PC-9 (cell line): ENCODE results near the gene COL13A1. TPM values are rescaled to one million over a fixed set of nuclear protein-coding genes. Genes with fewer than 3 reads are reported as not detected.

Experiments used
- BruUV-seq: library from RNA; stranded (reverse); fragments of 400-500 nt; replicated peaks from 2 replicates; lab custom pipeline; 2021; lab: Mats Ljungman, UMichigan
- CTCF ChIA-PET: fragments of 300-600 bp; sonication (Branson Sonifier 250); formaldehyde crosslinking; loops from one replicate; lab custom pipeline; 2022; ENCODE audit warnings: antibody characterized with exemption; lab: Charles Lee
- POLR2A ChIA-PET: fragments of 300-600 bp; sonication (Branson Sonifier 250); formaldehyde crosslinking; loops from one replicate; lab custom pipeline; 2022; ENCODE audit warnings: antibody characterized with exemption; ENCODE audit not compliant: unreplicated experiment; lab: Charles Lee
- DNase-seq, 2 experiments: peaks; one replicate each; pipeline versions ENCODE4 v3.0.0 to v3.0.0-alpha.2; 2015 to 2022; ENCODE audit warnings: mixed read lengths in 1 of 2
- H2AFZ ChIP-seq: fragments of 200-600 bp; sonication (generic); 2 replicates; pipeline ENCODE4 v1.8.1; 2017; ENCODE audit warnings: antibody characterized with exemption
- H3F3A ChIP-seq: fragments of 200-600 bp; sonication (generic); 2 replicates; pipeline ENCODE4 v1.8.1; 2017; ENCODE audit warnings: antibody characterized with exemption, mild to moderate bottlenecking, low read depth; ENCODE audit not compliant: insufficient read depth
- H3K27ac ChIP-seq: fragments of 200-600 bp; sonication (generic); 2 replicates; pipeline ENCODE4 v1.6.1; 2016; ENCODE audit warnings: mixed run types
- H3K27me3 ChIP-seq: fragments of 200-600 bp; sonication (generic); 2 replicates; pipeline ENCODE4 v1.6.1; 2016; ENCODE audit warnings: low read depth, mixed run types; ENCODE audit not compliant: insufficient read depth
- H3K36me3 ChIP-seq: fragments of 200-600 bp; sonication (generic); 2 replicates; pipeline ENCODE4 v1.6.1; 2016; ENCODE audit warnings: low read depth, mixed run types
- H3K4me1 ChIP-seq: fragments of 200-600 bp; sonication (generic); replicated peaks from 2 replicates; pipeline ENCODE4 v1.6.1; 2016; ENCODE audit warnings: mixed run types; ENCODE audit not compliant: insufficient read depth
- H3K4me2 ChIP-seq: fragments of 200-600 bp; sonication (generic); 2 replicates; pipeline ENCODE4 v1.6.1; 2017; ENCODE audit warnings: mixed run types
- H3K4me3 ChIP-seq: fragments of 200-600 bp; sonication (generic); 2 replicates; pipeline ENCODE4 v1.6.1; 2016; ENCODE audit warnings: mixed run types
- H3K79me2 ChIP-seq: fragments of 200-600 bp; sonication (generic); 2 replicates; pipeline ENCODE4 v1.6.1; 2017; ENCODE audit warnings: low read depth, mixed run types
- H3K9me2 ChIP-seq: fragments of 200-600 bp; sonication (generic); 2 replicates; pipeline ENCODE4 v1.8.1; 2017; ENCODE audit warnings: mild to moderate bottlenecking; ENCODE audit not compliant: insufficient read depth
- H3K9me3 ChIP-seq: fragments of 200-600 bp; sonication (generic); 2 replicates; pipeline ENCODE4 v1.8.1; 2016; ENCODE audit warnings: low read depth; ENCODE audit not compliant: insufficient read depth
- H4K20me1 ChIP-seq: fragments of 200-600 bp; sonication (generic); 2 replicates; pipeline ENCODE4 v1.8.1; 2017; ENCODE audit not compliant: insufficient read depth
- CTCF ChIP-seq: fragments of 200-600 bp; sonication (generic); conservative IDR thresholded peaks from 2 replicates; pipeline ENCODE4 v1.6.1; 2017; ENCODE audit warnings: mixed run types, antibody characterized with exemption, mild to moderate bottlenecking, moderate library complexity
- EZH2 ChIP-seq: fragments of 200-600 bp; sonication (generic); IDR thresholded peaks from 2 replicates; pipeline ENCODE4 v1.8.0; 2017; ENCODE audit warnings: antibody characterized with exemption, low read depth
- intact Hi-C: fragments of 100-400 bp; cut with micrococcal nuclease; formaldehyde crosslinking; loops from one replicate; pipeline ENCODE4 v1.10.0; 2022; ENCODE audit not compliant: unreplicated experiment
- total RNA-seq: library from RNA; stranded (reverse); gene quantifications from 2 replicates; pipeline ENCODE4 v1.2.3, GENCODE V29; 2021

COL13A1 gene
- total RNA-seq, 1 experiment from 2014 or later = 1.6 TPM

- intact Hi-C loops = no loop called here
- no TSS peak for BruUV-seq
- no peaks in the 10 kb centered on the region for H3K27me3 ChIP-seq
- H3K36me3 ChIP-seq = no peaks in the 10 kb centered on the region
- POLR2A ChIA-PET = no interaction called here
- no peak overlapping the region for H3K4me3 ChIP-seq
- peaks cover 17% of the 10 kb centered on the region; the same call in 1 of the 2 replicates for H3K4me1 ChIP-seq
- no peak overlapping the region for H2AFZ ChIP-seq
- peaks cover 8% of the 10 kb centered on the region; the same call in 1 of the 2 replicates for H3F3A ChIP-seq
- CTCF ChIA-PET = no interaction called here
- TF ChIP-seq CTCF (no peak), EZH2 (no peak)
- DNase-seq = no peak
- no peaks in the 10 kb centered on the region for H3K79me2 ChIP-seq
- no peaks in the 10 kb centered on the region for H3K9me2 ChIP-seq
- no peaks in the 10 kb centered on the region for H4K20me1 ChIP-seq
- H3K9me3 ChIP-seq = no peaks in the 10 kb centered on the region
- H3K27ac ChIP-seq = no peak overlapping the region
- H3K4me2 ChIP-seq = no peak overlapping the region
Observed at GRCh38 chr10:69795242-69795934, 6.3 kb upstream of the COL13A1 start.

DNA sequence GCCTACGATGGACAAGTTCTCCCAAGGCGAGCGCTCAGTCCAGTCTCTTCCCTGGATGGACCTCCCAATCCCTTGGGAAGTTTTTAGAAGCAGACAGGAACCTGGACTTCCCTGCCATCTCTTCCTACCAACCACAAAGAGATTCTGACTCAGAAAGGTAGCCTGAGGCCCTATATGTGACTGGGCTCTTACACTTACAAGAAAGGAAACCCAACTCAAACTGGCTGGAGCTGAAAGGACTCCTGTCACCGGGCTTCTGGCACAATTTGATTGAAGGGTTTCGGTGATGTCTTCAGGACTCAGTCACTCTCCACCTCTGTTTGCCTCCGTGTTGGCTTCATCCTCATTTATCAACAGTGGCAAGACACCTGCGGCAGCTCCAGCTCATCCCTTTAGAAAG lies 3.7 kb upstream of the COL13A1 start:
- no TSS peak for BruUV-seq
- no peak for DNase-seq
- Histone ChIP-seq H3K79me2 (0 out of 2 replicates have a peak, but pooled peaks cover under 1% of the 10 kb centered on the region), H3K4me1 (peaks cover 18% of the 10 kb centered on the region; the same call in 1 of the 2 replicates), H3K36me3 (no peaks in the 10 kb centered on the region), H3K4me2 (peak overlapping the region; percentile 8), H3K27ac (no peak overlapping the region), H3F3A (peaks cover 8% of the 10 kb centered on the region; the same call in 1 of the 2 replicates), H3K27me3 (no peaks in the 10 kb centered on the region), H3K9me3 (no peaks in the 10 kb centered on the region), H3K9me2 (no peaks in the 10 kb centered on the region), H2AFZ (no peak overlapping the region), H4K20me1 (no peaks in the 10 kb centered on the region), H3K4me3 (no peak overlapping the region)
- ChIA-PET POLR2A (no interaction called here), CTCF (no interaction called here)
- TF ChIP-seq EZH2 (no peak), CTCF (no peak)
- intact Hi-C loops = no loop called here

- H3K4me2 ChIP-seq = peak overlapping the region; percentile 91; the same call in 1 of the 2 replicates
- TF ChIP-seq EZH2 (no peak), CTCF (peak; percentile 82)
- H2AFZ ChIP-seq = no peak overlapping the region
- peaks cover 20% of the 10 kb centered on the region; the same call in 1 of the 2 replicates for H3K79me2 ChIP-seq
- H3K9me3 ChIP-seq = no peaks in the 10 kb centered on the region
- BruUV-seq = no TSS peak
- H3K9me2 ChIP-seq = no peaks in the 10 kb centered on the region
- no peaks in the 10 kb centered on the region for H3K36me3 ChIP-seq
- no peaks in the 10 kb centered on the region for H3K27me3 ChIP-seq
- no peak overlapping the region for H3K4me3 ChIP-seq
- H3F3A ChIP-seq = peaks cover 8% of the 10 kb centered on the region; the same call in 1 of the 2 replicates
- H3K27ac ChIP-seq = no peak overlapping the region
- no peaks in the 10 kb centered on the region; the same call in 1 of the 2 replicates for H4K20me1 ChIP-seq
- POLR2A ChIA-PET = no interaction called here
- peak; percentile 48 to 49 for DNase-seq
- CTCF ChIA-PET = no interaction called here
- H3K4me1 ChIP-seq = peaks cover 32% of the 10 kb centered on the region; the same call in 1 of the 2 replicates
- intact Hi-C loops = loop anchor here (1.0 to 5.0 kb wide), 2 partner anchors 62 to 83 kb away; no protein-coding TSS in a partner anchor
Observed at GRCh38 chr10:69800109-69800508, 1.6 kb upstream of the COL13A1 start.
